ENCODE data around the gene TMEM72.

The TMEM72 gene

GRCh38 chr10:44927352-44927751 is 16.2 kb downstream of the TMEM72 start:
- Histone ChIP-seq H3K4me1 (ENCODE audit: control insufficient read depth, insufficient read depth, low read length) (no peaks in the 10 kb centered on the region), H3K9me3 (ENCODE audit: control insufficient read depth, insufficient read depth, low read length) (no peaks in the 10 kb centered on the region), H3K9ac (ENCODE audit: low read depth, low read length) (no peak overlapping the region), H3K4me3 (ENCODE audit: low read depth, low read length) (no peak overlapping the region), H3K27ac (ENCODE audit: low read depth, low read length) (no peak overlapping the region), H3K27me3 (ENCODE audit: control insufficient read depth, insufficient read depth, low read length) (peaks cover 4% of the 10 kb centered on the region; the same call in 1 of the 2 replicates), H3K36me3 (ENCODE audit: control insufficient read depth, insufficient read depth, low read length) (no peaks in the 10 kb centered on the region)

DNA sequence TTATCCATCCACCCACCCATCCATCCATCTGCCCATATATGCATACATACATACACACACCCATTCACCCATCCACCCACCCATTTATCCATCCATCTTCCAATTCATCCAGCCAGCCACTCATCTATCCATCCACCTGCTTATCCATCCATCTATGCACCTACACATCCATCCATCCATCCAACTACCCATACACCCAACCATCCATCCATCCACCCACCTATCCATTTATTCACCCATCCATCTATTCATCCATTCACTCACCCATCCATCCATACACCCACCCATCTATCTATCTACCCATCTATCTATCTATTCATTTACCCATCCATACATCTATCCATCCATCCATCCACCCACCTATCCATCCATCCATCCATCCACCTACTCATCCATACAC is 17.3 kb downstream of the TMEM72 start:
- no peak overlapping the region for H3K9ac ChIP-seq (ENCODE audit: low read depth, low read length)
- no peaks in the 10 kb centered on the region for H3K36me3 ChIP-seq (ENCODE audit: control insufficient read depth, insufficient read depth, low read length)
- H3K27ac ChIP-seq (ENCODE audit: low read depth, low read length): no peak overlapping the region
- no peaks in the 10 kb centered on the region for H3K9me3 ChIP-seq (ENCODE audit: control insufficient read depth, insufficient read depth, low read length)
- no peak overlapping the region for H3K4me3 ChIP-seq (ENCODE audit: low read depth, low read length)
- no peaks in the 10 kb centered on the region; the same call in 1 of the 2 replicates for H3K4me1 ChIP-seq (ENCODE audit: control insufficient read depth, insufficient read depth, low read length)
- peaks cover 4% of the 10 kb centered on the region; the same call in 1 of the 2 replicates for H3K27me3 ChIP-seq (ENCODE audit: control insufficient read depth, insufficient read depth, low read length)

- no peak overlapping the region for H3K4me3 ChIP-seq (ENCODE audit: low read depth, low read length)
- H3K36me3 ChIP-seq (ENCODE audit: control insufficient read depth, insufficient read depth, low read length): no peaks in the 10 kb centered on the region
- peaks cover 2% of the 10 kb centered on the region; the same call in 1 of the 2 replicates for H3K27me3 ChIP-seq (ENCODE audit: control insufficient read depth, insufficient read depth, low read length)
- H3K4me1 ChIP-seq (ENCODE audit: control insufficient read depth, insufficient read depth, low read length): no peaks in the 10 kb centered on the region; the same call in 1 of the 2 replicates
- H3K9ac ChIP-seq (ENCODE audit: low read depth, low read length): no peak overlapping the region
- no peaks in the 10 kb centered on the region for H3K9me3 ChIP-seq (ENCODE audit: control insufficient read depth, insufficient read depth, low read length)
- no peak overlapping the region for H3K27ac ChIP-seq (ENCODE audit: low read depth, low read length)
These were observed 18.5 kb downstream of the TMEM72 start for GRCh38 chr10:44929356-44930255.

- Histone ChIP-seq H3K9me3 (ENCODE audit: control insufficient read depth, insufficient read depth, low read length) (no peaks in the 10 kb centered on the region), H3K4me3 (ENCODE audit: low read depth, low read length) (no peak overlapping the region), H3K4me1 (ENCODE audit: control insufficient read depth, insufficient read depth, low read length) (no peaks in the 10 kb centered on the region; the same call in 1 of the 2 replicates), H3K36me3 (ENCODE audit: control insufficient read depth, insufficient read depth, low read length) (no peaks in the 10 kb centered on the region), H3K9ac (ENCODE audit: low read depth, low read length) (no peak overlapping the region), H3K27me3 (ENCODE audit: control insufficient read depth, insufficient read depth, low read length) (no peaks in the 10 kb centered on the region), H3K27ac (ENCODE audit: low read depth, low read length) (no peak overlapping the region)
These were observed 19.9 kb downstream of the TMEM72 start for GRCh38 chr10:44930904-44931620.

- Histone ChIP-seq H3K27ac (ENCODE audit: low read depth, low read length) (no peak overlapping the region), H3K36me3 (ENCODE audit: control insufficient read depth, insufficient read depth, low read length) (no peaks in the 10 kb centered on the region), H3K4me1 (ENCODE audit: control insufficient read depth, insufficient read depth, low read length) (no peaks in the 10 kb centered on the region; the same call in 1 of the 2 replicates), H3K9ac (ENCODE audit: low read depth, low read length) (no peak overlapping the region), H3K27me3 (ENCODE audit: control insufficient read depth, insufficient read depth, low read length) (no peaks in the 10 kb centered on the region), H3K4me3 (ENCODE audit: low read depth, low read length) (no peak overlapping the region), H3K9me3 (ENCODE audit: control insufficient read depth, insufficient read depth, low read length) (no peaks in the 10 kb centered on the region)
These were observed 20.7 kb downstream of the TMEM72 start for GRCh38 chr10:44931621-44932516.

- no peak overlapping the region for H3K27ac ChIP-seq (ENCODE audit: low read depth, low read length)
- H3K27me3 ChIP-seq (ENCODE audit: control insufficient read depth, insufficient read depth, low read length): no peaks in the 10 kb centered on the region
- H3K4me3 ChIP-seq (ENCODE audit: low read depth, low read length): no peak overlapping the region
- H3K36me3 ChIP-seq (ENCODE audit: control insufficient read depth, insufficient read depth, low read length): no peaks in the 10 kb centered on the region
- no peak overlapping the region for H3K9ac ChIP-seq (ENCODE audit: low read depth, low read length)
- no peaks in the 10 kb centered on the region for H3K9me3 ChIP-seq (ENCODE audit: control insufficient read depth, insufficient read depth, low read length)
- no peaks in the 10 kb centered on the region; the same call in 1 of the 2 replicates for H3K4me1 ChIP-seq (ENCODE audit: control insufficient read depth, insufficient read depth, low read length)
These were observed 21.6 kb downstream of the TMEM72 start for GRCh38 chr10:44932517-44933450.

DNA sequence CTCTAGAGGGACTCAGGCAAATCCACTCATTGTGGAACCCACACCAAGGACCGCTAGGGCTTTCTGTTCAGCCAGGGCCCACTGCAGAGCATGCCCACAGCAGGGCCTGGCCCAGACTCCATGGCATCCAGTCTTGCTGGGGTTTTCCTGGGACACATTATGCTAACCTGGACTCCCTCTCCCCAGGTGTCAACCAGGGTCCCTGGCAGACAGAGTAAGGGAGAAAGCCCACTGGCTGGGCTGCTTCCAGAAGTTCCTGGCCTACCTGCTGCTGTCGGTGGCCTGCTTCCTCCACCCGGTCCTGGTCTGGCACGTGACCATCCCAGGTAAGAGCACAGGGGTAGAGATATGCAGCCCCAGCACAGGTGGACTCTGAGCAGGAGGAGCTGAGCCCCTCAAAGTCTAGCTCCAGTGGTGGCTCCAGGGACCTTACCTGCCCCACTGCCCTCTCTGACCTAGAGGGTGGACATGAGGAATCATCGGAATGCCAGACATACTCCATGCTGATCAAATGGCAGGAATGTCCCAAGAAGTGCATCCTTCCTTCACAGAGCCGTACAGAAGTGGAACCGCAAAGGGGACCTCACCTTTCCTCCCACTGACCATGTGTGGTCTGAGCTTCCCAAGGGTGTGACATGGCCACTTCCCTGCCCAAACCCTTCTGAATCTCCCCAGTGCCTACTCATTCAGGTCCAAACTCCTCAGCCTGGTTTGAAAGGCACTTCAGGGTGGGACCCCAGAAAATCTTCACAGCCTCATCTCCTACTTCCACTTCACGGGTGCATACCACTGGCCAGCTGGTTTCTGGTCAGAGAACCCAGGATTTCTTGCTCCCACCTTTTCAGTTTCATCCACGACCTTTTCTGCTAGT is 22.5 kb downstream of the TMEM72 start:
- Histone ChIP-seq H3K9me3 (ENCODE audit: control insufficient read depth, insufficient read depth, low read length) (no peaks in the 10 kb centered on the region), H3K27ac (ENCODE audit: low read depth, low read length) (no peak overlapping the region), H3K9ac (ENCODE audit: low read depth, low read length) (no peak overlapping the region), H3K4me3 (ENCODE audit: low read depth, low read length) (no peak overlapping the region), H3K36me3 (ENCODE audit: control insufficient read depth, insufficient read depth, low read length) (no peaks in the 10 kb centered on the region), H3K27me3 (ENCODE audit: control insufficient read depth, insufficient read depth, low read length) (no peaks in the 10 kb centered on the region), H3K4me1 (ENCODE audit: control insufficient read depth, insufficient read depth, low read length) (no peaks in the 10 kb centered on the region; the same call in 1 of the 2 replicates)

DNA sequence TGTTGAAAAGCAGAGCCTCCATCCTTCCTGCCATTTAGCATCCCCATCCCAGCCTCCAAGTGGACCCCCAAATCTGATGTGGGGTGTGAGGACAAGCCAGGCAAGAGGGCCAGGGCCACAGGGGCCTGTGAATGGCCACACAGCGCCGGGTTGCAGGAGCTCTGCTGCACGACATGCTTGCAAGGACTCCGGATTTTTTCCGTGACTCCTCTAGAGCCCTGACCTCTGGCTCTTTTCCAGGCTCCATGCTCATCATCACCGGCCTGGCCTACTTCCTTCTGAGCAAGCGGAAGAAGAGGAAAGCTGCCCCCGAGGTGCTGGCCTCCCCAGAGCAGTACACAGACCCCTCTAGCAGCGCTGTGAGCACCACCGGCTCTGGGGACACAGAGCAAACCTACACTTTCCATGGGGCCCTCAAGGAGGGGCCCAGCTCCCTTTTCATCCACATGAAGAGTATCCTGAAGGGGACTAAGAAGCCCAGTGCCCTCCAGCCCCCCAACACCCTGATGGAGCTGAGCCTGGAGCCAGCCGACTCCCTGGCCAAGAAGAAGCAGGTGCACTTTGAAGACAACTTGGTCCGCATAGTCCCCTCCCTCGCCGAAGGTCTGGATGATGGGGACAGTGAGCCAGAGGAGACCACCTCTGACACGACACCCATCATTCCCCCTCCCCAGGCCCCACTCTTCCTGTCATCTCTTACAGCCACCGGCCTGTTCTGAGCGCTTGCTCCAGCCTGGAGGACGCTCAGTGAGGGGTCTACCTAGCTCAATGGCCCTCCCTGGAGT is 23.5 kb downstream of the TMEM72 start:
- Histone ChIP-seq H3K27ac (ENCODE audit: low read depth, low read length) (no peak overlapping the region), H3K27me3 (ENCODE audit: control insufficient read depth, insufficient read depth, low read length) (no peaks in the 10 kb centered on the region), H3K4me1 (ENCODE audit: control insufficient read depth, insufficient read depth, low read length) (no peaks in the 10 kb centered on the region; the same call in 1 of the 2 replicates), H3K9me3 (ENCODE audit: control insufficient read depth, insufficient read depth, low read length) (no peaks in the 10 kb centered on the region), H3K4me3 (ENCODE audit: low read depth, low read length) (no peak overlapping the region), H3K9ac (ENCODE audit: low read depth, low read length) (no peak overlapping the region), H3K36me3 (ENCODE audit: control insufficient read depth, insufficient read depth, low read length) (no peaks in the 10 kb centered on the region)

Measured in HUES48 (cell line).